Stomach smooth muscle (tissue), 2 donors: ENCODE data around the gene PITPNM3.

Source experiments
- H3K27ac ChIP-seq: one replicate; pipeline ENCODE4 v1.7.0; 2013; ENCODE audit warnings: mild to moderate bottlenecking, low read length, inconsistent platforms
- H3K27me3 ChIP-seq, 2 donors: one replicate each; pipeline ENCODE4 v1.7.0; 2013; ENCODE audit warnings: low read length in 2 of 2; ENCODE audit not compliant: insufficient read depth in 2 of 2, control insufficient read depth in 1 of 2
- H3K36me3 ChIP-seq, 2 donors: one replicate each; pipeline ENCODE4 v1.7.0; 2013; ENCODE audit warnings: low read length in 2 of 2; ENCODE audit not compliant: control insufficient read depth in 2 of 2, insufficient read depth in 2 of 2
- H3K4me1 ChIP-seq: one replicate; pipeline ENCODE4 v1.7.0; 2013; ENCODE audit warnings: low read length; ENCODE audit not compliant: control insufficient read depth, insufficient read depth
- H3K4me3 ChIP-seq, 2 donors: one replicate each; pipeline ENCODE4 v1.7.0; 2013; ENCODE audit warnings: low read length in 2 of 2
- H3K9ac ChIP-seq, 2 donors: one replicate each; pipeline ENCODE4 v1.7.0; 2013; ENCODE audit warnings: low read length in 2 of 2, mild to moderate bottlenecking in 1 of 2
- H3K9me3 ChIP-seq, 2 donors: one replicate each; pipeline ENCODE4 v1.7.0; 2013; ENCODE audit warnings: low read length in 2 of 2; ENCODE audit not compliant: control insufficient read depth in 2 of 2
- donor health status: healthy.
- donor health status: Pancreatic carcinoma.

The PITPNM3 gene

DNA sequence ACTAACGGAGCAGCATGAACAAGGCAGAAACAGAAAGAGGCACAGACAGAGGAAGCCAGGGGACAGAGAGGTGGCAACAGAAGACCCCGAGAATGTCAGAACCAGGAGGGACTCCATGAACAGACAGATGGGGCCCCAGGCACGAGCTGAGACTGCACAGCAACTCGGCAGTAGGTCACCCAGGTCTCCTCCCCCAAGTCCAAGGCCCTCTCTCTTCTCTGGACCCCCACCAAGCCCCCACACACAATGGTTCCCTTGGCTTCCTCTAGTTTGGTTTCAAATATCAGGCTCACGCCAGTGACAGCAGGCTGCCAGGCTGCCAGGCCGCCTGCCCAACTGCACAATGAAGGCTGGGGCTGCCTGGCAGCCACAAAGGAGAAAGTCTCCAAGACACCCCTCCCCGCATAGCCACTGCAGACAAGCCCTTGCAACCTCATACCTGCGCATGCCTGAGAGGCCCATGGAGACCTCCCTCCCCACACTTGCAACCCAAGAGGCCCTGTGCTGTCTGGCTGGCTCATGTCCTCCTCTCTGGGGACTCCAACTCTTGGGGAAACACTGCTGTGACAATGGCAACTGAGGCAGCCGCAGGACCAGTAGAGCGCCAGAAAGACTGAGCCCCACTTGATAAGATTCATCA is 57.3 kb downstream of the PITPNM3 start:
- H3K36me3 ChIP-seq, result peaks cover 3 to 8% of the 10 kb centered on the region in 2 donors
- no peak overlapping the region for H3K4me3 ChIP-seq
- no peaks in the 10 kb centered on the region for H3K27me3 ChIP-seq
- no peak overlapping the region for H3K9ac ChIP-seq
- H3K4me1 ChIP-seq, result peaks cover 44% of the 10 kb centered on the region
- no peaks in the 10 kb centered on the region for H3K9me3 ChIP-seq
- H3K27ac ChIP-seq, result peak overlapping the region; percentile 6

DNA sequence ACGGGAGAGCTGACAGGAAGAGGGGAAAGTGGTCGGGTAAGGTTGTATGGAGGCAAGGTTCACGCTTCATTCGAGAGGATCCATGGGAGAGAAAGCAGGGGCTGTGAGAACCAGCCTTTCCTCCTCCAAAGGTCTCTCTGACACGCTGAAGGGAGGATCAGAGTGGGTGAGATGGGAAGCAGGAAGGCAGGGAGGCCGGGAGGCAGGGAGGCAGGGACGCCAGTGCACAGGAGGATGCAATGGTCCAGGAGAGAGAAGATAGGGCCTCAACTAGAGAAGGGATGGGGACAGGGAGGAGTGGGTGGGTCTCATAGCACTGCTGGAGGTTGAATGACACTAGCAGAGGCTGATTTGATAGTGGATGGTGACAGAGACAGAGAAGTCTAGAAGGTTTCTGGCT is 58.0 kb downstream of the PITPNM3 start:
- no peak overlapping the region for H3K9ac ChIP-seq
- H3K4me3 ChIP-seq, result no peak overlapping the region
- no peaks in the 10 kb centered on the region for H3K9me3 ChIP-seq
- peaks cover 3 to 7% of the 10 kb centered on the region in 2 donors for H3K36me3 ChIP-seq
- H3K27ac ChIP-seq, result peak overlapping the region; percentile 6
- no peaks in the 10 kb centered on the region for H3K27me3 ChIP-seq
- peaks cover 50% of the 10 kb centered on the region for H3K4me1 ChIP-seq

GRCh38 chr17:6497496-6498221 is 58.7 kb downstream of the PITPNM3 start:
- Histone ChIP-seq H3K4me3 (no peak overlapping the region), H3K27ac (peak overlapping the region; percentile 58), H3K9me3 (no peaks in the 10 kb centered on the region), H3K9ac (no peak overlapping the region), H3K27me3 (no peaks in the 10 kb centered on the region), H3K4me1 (peaks cover 57% of the 10 kb centered on the region), H3K36me3 (peaks cover 0 to under 1% of the 10 kb centered on the region in 2 donors)

DNA sequence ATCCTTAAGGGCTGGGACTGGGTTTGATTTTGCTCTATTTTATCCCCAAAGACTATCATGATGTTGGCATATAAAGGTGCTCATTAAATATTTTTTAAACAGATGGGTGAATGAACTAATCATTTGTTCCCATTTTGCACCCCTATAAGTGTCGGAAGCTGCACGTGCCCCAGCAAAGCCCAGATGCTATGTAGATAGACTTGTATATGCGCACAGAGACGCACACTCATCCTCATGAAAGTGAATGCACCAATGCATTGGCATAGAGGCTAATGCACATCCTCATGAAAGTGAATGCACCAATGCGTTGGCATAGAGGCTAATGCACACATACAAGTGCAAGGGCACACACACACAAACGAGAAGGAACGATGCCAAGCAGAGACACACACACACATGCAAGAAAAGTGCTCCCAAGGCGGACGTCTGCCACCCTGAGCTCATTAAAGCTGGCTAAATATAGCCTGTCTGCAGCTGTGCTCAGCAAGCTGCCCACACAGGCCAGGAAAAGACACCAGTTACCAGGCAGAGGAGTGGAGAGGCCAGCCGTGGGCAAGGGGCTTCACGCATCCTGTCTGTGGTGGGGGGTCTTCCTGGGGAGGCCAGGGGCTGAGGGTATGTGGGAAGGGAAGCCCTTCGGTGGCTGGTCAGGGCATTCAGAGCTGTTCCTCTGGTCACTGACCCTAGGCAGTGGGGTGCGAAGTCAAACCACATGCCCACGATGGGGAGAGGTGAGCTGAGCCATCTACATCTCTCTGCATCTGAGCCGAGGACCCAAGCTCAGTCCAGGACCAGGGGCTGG is 59.5 kb downstream of the PITPNM3 start:
- no peak overlapping the region for H3K9ac ChIP-seq
- peak overlapping the region; percentile 58 for H3K27ac ChIP-seq
- no peaks in the 10 kb centered on the region for H3K9me3 ChIP-seq
- H3K27me3 ChIP-seq, result no peaks in the 10 kb centered on the region
- H3K36me3 ChIP-seq, result no peaks in the 10 kb centered on the region
- peaks cover 58% of the 10 kb centered on the region for H3K4me1 ChIP-seq
- H3K4me3 ChIP-seq, result no peak overlapping the region

- H3K4me1 ChIP-seq, result peaks cover 63% of the 10 kb centered on the region
- H3K9me3 ChIP-seq, result no peaks in the 10 kb centered on the region
- no peaks in the 10 kb centered on the region for H3K27me3 ChIP-seq
- no peak overlapping the region for H3K4me3 ChIP-seq
- H3K36me3 ChIP-seq, result no peaks in the 10 kb centered on the region
- H3K9ac ChIP-seq, result no peak overlapping the region
- H3K27ac ChIP-seq, result peak overlapping the region; percentile 6
Measured at GRCh38 chr17:6496116-6496481, 60.3 kb downstream of the PITPNM3 start.

DNA sequence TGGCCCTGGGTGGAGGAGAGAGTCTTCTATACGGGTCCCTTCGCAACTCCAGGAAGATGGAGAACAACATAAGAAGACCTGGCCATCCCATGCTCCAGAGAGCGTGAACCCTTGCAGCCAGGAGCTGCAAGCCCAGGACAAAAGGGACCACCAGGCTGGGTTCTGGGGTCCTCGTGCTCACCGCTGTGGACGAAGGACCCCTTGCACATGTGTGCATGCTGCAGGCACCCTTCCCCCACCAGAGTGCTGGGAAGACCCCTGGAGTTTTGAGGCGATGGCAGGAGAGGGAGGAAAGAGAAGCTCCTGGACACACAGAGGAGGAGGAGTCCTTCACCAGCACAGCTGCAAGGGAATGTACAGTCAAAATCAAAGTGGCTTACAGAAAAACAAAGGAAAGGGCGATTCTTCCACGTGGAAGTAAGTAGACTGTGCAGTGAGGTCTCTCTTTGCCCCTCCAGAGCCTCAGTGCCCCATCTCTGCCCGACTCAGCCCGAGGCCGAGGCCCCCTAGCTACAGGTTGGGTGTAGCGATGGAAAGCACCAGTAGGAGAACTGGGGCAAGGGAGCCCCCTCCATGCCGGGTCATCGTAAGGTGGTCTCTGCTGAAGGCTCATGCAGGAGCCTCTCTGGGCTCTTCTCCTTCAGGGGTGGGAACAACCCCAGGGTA is 60.8 kb downstream of the PITPNM3 start:
- peaks cover 64% of the 10 kb centered on the region for H3K4me1 ChIP-seq
- H3K36me3 ChIP-seq, result no peaks in the 10 kb centered on the region
- no peak overlapping the region for H3K4me3 ChIP-seq

DNA sequence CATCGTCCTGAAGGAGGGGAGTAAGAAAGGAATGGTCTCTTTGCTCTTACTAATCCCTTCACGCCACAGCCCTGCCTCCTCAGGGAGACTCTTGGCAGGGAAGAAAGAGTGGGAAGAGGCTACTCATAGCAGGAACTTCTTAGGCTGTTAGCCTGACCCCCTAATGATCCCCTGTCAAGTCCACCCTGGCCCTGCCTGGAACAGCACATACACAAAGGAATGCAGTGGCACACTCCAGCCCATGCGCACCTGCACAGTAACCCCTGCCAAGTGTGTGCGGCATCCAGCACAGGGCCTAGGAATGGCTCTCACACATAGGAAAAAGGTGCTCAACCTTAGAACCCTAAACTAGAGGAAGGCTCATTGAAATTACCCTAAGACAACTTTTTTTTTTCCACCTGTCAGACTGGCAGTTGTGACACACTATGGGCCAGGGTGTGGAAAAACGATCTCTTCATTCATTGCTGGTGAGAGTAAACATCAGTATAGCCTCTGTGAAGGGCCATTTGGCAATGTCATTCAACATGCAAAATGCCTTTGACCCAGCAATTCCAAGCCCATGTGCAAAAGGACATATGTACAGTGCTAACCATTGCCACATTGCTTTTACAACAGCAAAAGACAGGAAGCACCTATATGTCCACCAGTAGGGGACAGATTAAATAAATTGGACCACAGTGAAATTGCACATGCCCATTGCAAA is 62.0 kb downstream of the PITPNM3 start:
- Histone ChIP-seq H3K4me1 (peaks cover 66% of the 10 kb centered on the region), H3K36me3 (no peaks in the 10 kb centered on the region), H3K27ac (peak overlapping the region; percentile 85), H3K27me3 (no peaks in the 10 kb centered on the region), H3K9ac (no peak overlapping the region), H3K9me3 (no peaks in the 10 kb centered on the region), H3K4me3 (no peak overlapping the region)

More for the DNA sequence above, 60.8 kb downstream of the PITPNM3 start:
- Histone ChIP-seq H3K9ac (no peak overlapping the region), H3K27ac (peak overlapping the region; percentile 6), H3K9me3 (no peaks in the 10 kb centered on the region), H3K27me3 (no peaks in the 10 kb centered on the region)

GRCh38 chr17:6492892-6493674 is 63.3 kb downstream of the PITPNM3 start:
- H3K27ac ChIP-seq, result peak overlapping the region; percentile 85
- no peaks in the 10 kb centered on the region for H3K27me3 ChIP-seq
- H3K36me3 ChIP-seq, result no peaks in the 10 kb centered on the region
- peak overlapping the region; percentile 15 to 26 for H3K4me3 ChIP-seq
- peaks cover 64% of the 10 kb centered on the region for H3K4me1 ChIP-seq
- no peaks in the 10 kb centered on the region for H3K9me3 ChIP-seq
- peak overlapping the region in 1 of 2 donors; percentile 55 for H3K9ac ChIP-seq

GRCh38 chr17:6491071-6491700 is 65.2 kb downstream of the PITPNM3 start:
- Histone ChIP-seq H3K36me3 (peaks cover 0 to 2% of the 10 kb centered on the region in 2 donors), H3K4me1 (peaks cover 53% of the 10 kb centered on the region), H3K4me3 (no peak overlapping the region), H3K9ac (no peak overlapping the region), H3K9me3 (no peaks in the 10 kb centered on the region), H3K27me3 (no peaks in the 10 kb centered on the region), H3K27ac (no peak overlapping the region)
